Measurements from ENCODE around the gene NXT1. TPM values are rescaled to one million over a fixed set of nuclear protein-coding genes. Genes with fewer than 3 reads are reported as not detected.

Gene NXT1
- total RNA-seq, 2 experiments from 2014 or later = 33.7 to 76.5 TPM

DNA sequence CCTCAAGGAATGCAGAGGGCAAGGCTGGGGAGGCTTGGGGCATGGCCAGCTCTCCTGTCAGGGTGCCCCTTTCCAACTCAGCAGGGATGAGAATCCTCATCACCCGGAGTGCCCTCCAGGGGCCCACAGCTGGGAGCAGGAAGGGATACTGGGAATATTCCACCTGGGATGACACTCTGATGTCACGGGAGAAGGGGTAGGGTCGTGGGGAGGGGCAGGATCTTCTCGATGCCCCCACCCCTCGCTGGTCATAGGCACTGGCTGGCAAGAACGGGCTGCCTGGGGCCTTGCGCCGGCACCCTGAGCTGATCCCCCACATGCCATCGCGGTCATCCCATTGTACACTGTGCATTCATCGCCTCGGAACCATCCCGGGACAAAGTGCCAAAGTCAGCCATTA lies 10.6 kb upstream of the NXT1 start:
- Histone ChIP-seq H3K79me2 (ENCODE audit: insufficient read depth, low read depth, low read length) (no peaks in the 10 kb centered on the region), H3K4me2 (ENCODE audit: low read length) (no peak overlapping the region), H3K4me3 (ENCODE audit: low read depth, low read length, poor library complexity, severe bottlenecking) (no peak overlapping the region), H3K9me2 (ENCODE audit: insufficient read depth, low read length) (no peaks in the 10 kb centered on the region), H3K36me3 (ENCODE audit: insufficient read depth, low read length) (no peaks in the 10 kb centered on the region), H4K20me1 (ENCODE audit: insufficient read depth, low read length) (no peaks in the 10 kb centered on the region), H3K27ac (ENCODE audit: low read depth, low read length, poor library complexity, severe bottlenecking) (no peak overlapping the region), H2AFZ (ENCODE audit: low read length) (no peak overlapping the region), H3K4me1 (ENCODE audit: insufficient read depth, low read length, poor library complexity, severe bottlenecking) (no peaks in the 10 kb centered on the region), H3K9me3 (ENCODE audit: low read length) (0 out of 2 replicates have a peak, but pooled peaks cover 6% of the 10 kb centered on the region)
- no TSS peak for BruUV-seq (replicated peaks)
- intact Hi-C loops (cut with micrococcal nuclease; ENCODE audit: unreplicated experiment) = loop anchor here (1.0 to 5.0 kb wide), 2 partner anchors 649 to 1003 kb away; no protein-coding TSS in a partner anchor
- no peak for DNase-seq (ENCODE audit: low spot score)
- ChIA-PET CTCF (ENCODE audit: unreplicated experiment) (interaction anchor here (1.0 kb wide), 1 partner anchor 648 kb away, joined by 3 read pairs; no protein-coding TSS in a partner anchor), POLR2A (interaction anchor here (1.3 to 2.8 kb wide), 2 partner anchors 10 kb away, joined by 5 to 10 read pairs; partner anchors contain the start of gene NXT1)
- TF ChIP-seq, protein P1, sequence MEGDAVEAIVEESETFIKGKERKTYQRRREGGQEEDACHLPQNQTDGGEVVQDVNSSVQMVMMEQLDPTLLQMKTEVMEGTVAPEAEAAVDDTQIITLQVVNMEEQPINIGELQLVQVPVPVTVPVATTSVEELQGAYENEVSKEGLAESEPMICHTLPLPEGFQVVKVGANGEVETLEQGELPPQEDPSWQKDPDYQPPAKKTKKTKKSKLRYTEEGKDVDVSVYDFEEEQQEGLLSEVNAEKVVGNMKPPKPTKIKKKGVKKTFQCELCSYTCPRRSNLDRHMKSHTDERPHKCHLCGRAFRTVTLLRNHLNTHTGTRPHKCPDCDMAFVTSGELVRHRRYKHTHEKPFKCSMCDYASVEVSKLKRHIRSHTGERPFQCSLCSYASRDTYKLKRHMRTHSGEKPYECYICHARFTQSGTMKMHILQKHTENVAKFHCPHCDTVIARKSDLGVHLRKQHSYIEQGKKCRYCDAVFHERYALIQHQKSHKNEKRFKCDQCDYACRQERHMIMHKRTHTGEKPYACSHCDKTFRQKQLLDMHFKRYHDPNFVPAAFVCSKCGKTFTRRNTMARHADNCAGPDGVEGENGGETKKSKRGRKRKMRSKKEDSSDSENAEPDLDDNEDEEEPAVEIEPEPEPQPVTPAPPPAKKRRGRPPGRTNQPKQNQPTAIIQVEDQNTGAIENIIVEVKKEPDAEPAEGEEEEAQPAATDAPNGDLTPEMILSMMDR (conservative IDR thresholded peaks at IDR 0.05; ENCODE audit: low read length) = no peak
- no peak for TF ChIP-seq EZH2phosphoT487 (IDR thresholded peaks at IDR 0.05; ENCODE audit: borderline replicate concordance, low read depth, low read length)

DNA sequence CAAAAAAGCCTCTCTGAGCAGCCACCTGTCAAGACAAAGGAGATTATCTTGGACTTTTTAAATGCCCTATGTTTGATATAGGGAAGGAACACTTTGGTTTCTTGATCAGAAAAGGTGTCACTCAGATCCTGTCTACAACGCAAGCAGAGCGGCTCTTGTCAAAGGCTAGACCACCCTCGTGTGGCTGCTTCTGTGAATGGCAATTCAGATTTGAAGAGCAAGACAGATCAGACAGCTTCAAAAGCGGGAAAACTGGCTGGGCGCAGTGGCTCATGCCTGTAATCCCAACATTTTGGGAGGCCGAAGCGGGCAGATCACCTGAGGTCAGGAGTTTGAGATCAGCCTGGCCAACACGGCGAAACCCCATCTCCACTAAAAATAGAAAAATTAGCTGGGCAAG lies 10.1 kb upstream of the NXT1 start:
- POLR2A ChIA-PET = interaction anchor here (0.6 to 1.3 kb wide), 5 partner anchors 9 to 385 kb away, joined by 3 to 5 read pairs (median 4); partner anchors contain the start of gene NAPB
- H3K4me3 ChIP-seq (ENCODE audit: low read depth, low read length, poor library complexity, severe bottlenecking) = no peak overlapping the region
- H3K79me2 ChIP-seq (ENCODE audit: insufficient read depth, low read depth, low read length) = no peaks in the 10 kb centered on the region
- no peaks in the 10 kb centered on the region for H3K36me3 ChIP-seq (ENCODE audit: insufficient read depth, low read length)
- no peaks in the 10 kb centered on the region for H3K4me1 ChIP-seq (ENCODE audit: insufficient read depth, low read length, poor library complexity, severe bottlenecking)
- CTCF ChIA-PET (ENCODE audit: unreplicated experiment) = interaction anchor here (1.0 kb wide), 1 partner anchor 649 kb away, joined by 3 read pairs; no protein-coding TSS in a partner anchor
- intact Hi-C loops (cut with micrococcal nuclease; ENCODE audit: unreplicated experiment) = loop anchor here (1.0 to 5.0 kb wide), 2 partner anchors 649 to 1003 kb away; no protein-coding TSS in a partner anchor
- H3K4me2 ChIP-seq (ENCODE audit: low read length) = no peak overlapping the region
- H3K9me3 ChIP-seq (ENCODE audit: low read length) = 0 out of 2 replicates have a peak, but pooled peaks cover 6% of the 10 kb centered on the region
- H2AFZ ChIP-seq (ENCODE audit: low read length) = no peak overlapping the region
- no peaks in the 10 kb centered on the region for H3K9me2 ChIP-seq (ENCODE audit: insufficient read depth, low read length)
- no peak for TF ChIP-seq EZH2phosphoT487 (IDR thresholded peaks at IDR 0.05; ENCODE audit: borderline replicate concordance, low read depth, low read length)
- TF ChIP-seq, protein P1 (conservative IDR thresholded peaks at IDR 0.05; ENCODE audit: low read length) = peak; percentile 73
- H3K27ac ChIP-seq (ENCODE audit: low read depth, low read length, poor library complexity, severe bottlenecking) = no peak overlapping the region
- BruUV-seq (replicated peaks) = no TSS peak
- DNase-seq (ENCODE audit: low spot score) = peak; percentile 58
- H4K20me1 ChIP-seq (ENCODE audit: insufficient read depth, low read length) = no peaks in the 10 kb centered on the region

DNA sequence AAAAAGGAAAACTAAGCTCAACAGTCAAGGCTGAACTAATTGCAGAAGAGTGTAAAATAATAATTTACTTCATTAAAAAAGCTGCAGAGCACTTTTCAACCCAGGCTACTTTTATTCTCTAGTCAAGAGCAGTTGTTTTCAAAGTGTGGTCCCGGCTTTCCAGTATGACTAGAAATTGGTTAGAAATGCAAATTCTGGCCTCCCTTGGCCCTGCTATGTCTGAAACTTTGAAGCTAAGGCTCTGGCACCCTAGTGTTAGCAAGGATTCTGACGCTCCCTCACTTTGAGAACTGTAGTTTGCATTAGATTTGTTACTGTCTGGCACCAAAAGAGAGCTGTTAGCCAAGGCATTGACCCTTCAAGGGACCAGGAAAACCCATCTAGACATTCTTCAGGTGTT lies 9.5 kb upstream of the NXT1 start:
- intact Hi-C loops (cut with micrococcal nuclease; ENCODE audit: unreplicated experiment) = loop anchor here (5.0 kb wide), 1 partner anchor 1004 kb away; no protein-coding TSS in a partner anchor
- Histone ChIP-seq H3K9me3 (ENCODE audit: low read length) (0 out of 2 replicates have a peak, but pooled peaks cover 6% of the 10 kb centered on the region), H3K4me2 (ENCODE audit: low read length) (no peak overlapping the region), H4K20me1 (ENCODE audit: insufficient read depth, low read length) (no peaks in the 10 kb centered on the region), H2AFZ (ENCODE audit: low read length) (no peak overlapping the region), H3K9me2 (ENCODE audit: insufficient read depth, low read length) (no peaks in the 10 kb centered on the region), H3K4me1 (ENCODE audit: insufficient read depth, low read length, poor library complexity, severe bottlenecking) (no peaks in the 10 kb centered on the region), H3K4me3 (ENCODE audit: low read depth, low read length, poor library complexity, severe bottlenecking) (no peak overlapping the region), H3K79me2 (ENCODE audit: insufficient read depth, low read depth, low read length) (no peaks in the 10 kb centered on the region), H3K27ac (ENCODE audit: low read depth, low read length, poor library complexity, severe bottlenecking) (no peak overlapping the region), H3K36me3 (ENCODE audit: insufficient read depth, low read length) (no peaks in the 10 kb centered on the region)
- ChIA-PET CTCF (ENCODE audit: unreplicated experiment) (interaction anchor here (1.0 kb wide), 1 partner anchor 649 kb away, joined by 3 read pairs; no protein-coding TSS in a partner anchor), POLR2A (interaction anchor here (0.6 to 1.3 kb wide), 8 partner anchors 9 to 1005 kb away, joined by 3 to 5 read pairs (median 4); partner anchors contain the start of gene NAPB)
- DNase-seq (ENCODE audit: low spot score) = no peak
- BruUV-seq (replicated peaks) = no TSS peak
- TF ChIP-seq EZH2phosphoT487 (IDR thresholded peaks at IDR 0.05; ENCODE audit: borderline replicate concordance, low read depth, low read length) = no peak
- TF ChIP-seq, protein P1 (conservative IDR thresholded peaks at IDR 0.05; ENCODE audit: low read length) = no peak
